ENCODE data around the gene CRAMP1. TPM values are rescaled to one million over a fixed set of nuclear protein-coding genes. Genes with fewer than 3 reads are reported as not detected.

CRAMP1 gene
- total RNA-seq, 6 donors from 2014 or later: 16.3 to 57.6 (median 20.6) TPM

DNA sequence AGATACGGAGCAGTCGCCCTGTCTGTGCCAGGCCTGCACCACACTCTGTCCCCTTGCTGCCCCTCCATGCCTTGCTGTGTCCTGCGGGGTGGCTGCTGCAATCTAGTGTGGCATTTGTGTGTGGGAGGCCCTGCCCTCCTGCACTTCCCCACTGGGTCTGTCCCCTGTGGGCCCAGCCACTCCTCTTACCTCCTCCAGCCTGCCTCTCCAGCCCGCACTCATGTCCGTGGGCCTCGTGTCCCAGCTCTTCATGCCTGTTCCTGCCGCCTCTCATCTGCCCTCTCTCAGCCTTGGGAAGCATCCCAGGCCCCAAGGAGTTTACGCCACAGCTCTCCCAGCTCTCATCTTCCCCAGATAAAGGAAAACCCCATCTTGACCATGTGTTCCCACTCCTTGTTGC is 26.6 kb downstream of the CRAMP1 start:
- no peak overlapping the region for H3K4me3 ChIP-seq
- WGBS, 2 donors: 88 to 96% methylated on average over 6 to 8 of the region's 8 CpGs
- TF ChIP-seq EP300 (IDR thresholded peaks at IDR 0.05): no peak
- TF ChIP-seq POLR2AphosphoS5 (IDR thresholded peaks at IDR 0.05): no peak
- no peak for TF ChIP-seq POLR2A (IDR thresholded peaks at IDR 0.05)
- TF ChIP-seq, protein P1, sequence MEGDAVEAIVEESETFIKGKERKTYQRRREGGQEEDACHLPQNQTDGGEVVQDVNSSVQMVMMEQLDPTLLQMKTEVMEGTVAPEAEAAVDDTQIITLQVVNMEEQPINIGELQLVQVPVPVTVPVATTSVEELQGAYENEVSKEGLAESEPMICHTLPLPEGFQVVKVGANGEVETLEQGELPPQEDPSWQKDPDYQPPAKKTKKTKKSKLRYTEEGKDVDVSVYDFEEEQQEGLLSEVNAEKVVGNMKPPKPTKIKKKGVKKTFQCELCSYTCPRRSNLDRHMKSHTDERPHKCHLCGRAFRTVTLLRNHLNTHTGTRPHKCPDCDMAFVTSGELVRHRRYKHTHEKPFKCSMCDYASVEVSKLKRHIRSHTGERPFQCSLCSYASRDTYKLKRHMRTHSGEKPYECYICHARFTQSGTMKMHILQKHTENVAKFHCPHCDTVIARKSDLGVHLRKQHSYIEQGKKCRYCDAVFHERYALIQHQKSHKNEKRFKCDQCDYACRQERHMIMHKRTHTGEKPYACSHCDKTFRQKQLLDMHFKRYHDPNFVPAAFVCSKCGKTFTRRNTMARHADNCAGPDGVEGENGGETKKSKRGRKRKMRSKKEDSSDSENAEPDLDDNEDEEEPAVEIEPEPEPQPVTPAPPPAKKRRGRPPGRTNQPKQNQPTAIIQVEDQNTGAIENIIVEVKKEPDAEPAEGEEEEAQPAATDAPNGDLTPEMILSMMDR (IDR thresholded peaks at IDR 0.05): no peak
- DNase-seq (no peak), ATAC-seq (ENCODE audit: low FRiP score in 2 of 2) (no peak)
- H3K4me1 ChIP-seq: peaks cover 0 to 17% (median 0%) of the 10 kb centered on the region in 4 donors
- no peak overlapping the region for H3K27ac ChIP-seq
- H3K27me3 ChIP-seq: no peaks in the 10 kb centered on the region
- no peaks in the 10 kb centered on the region for H3K9me3 ChIP-seq
- peaks cover 31 to 95% (median 77%) of the 10 kb centered on the region in 4 donors for H3K36me3 ChIP-seq

DNA sequence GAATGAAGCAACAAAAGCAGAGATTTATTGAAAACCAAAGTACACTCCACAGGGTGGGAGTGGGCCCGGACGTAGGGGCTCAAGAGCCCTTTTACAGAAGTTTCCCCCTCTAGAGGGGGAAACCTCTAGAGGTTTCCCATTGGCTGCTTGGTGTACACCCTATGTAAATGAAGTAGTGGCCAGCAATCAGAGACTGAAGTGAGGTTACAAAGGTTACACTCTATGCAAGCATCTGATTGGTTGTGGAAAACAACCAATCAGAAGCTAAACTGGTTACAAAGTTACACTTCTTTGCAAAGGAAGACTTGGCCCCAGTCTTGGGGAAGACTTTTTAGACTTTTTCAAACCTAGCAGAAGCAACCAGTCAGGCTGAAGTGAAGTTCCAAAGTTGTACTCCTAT is 27.1 kb downstream of the CRAMP1 start:
- ATAC-seq (ENCODE audit: low FRiP score in 2 of 2) (no peak), DNase-seq (no peak)
- TF ChIP-seq POLR2AphosphoS5 (IDR thresholded peaks at IDR 0.05): no peak
- TF ChIP-seq POLR2A (IDR thresholded peaks at IDR 0.05): no peak
- no peak for TF ChIP-seq EP300 (IDR thresholded peaks at IDR 0.05)
- TF ChIP-seq, protein P1 (IDR thresholded peaks at IDR 0.05): no peak
- H3K4me1 ChIP-seq: peaks cover 0 to 17% (median 0%) of the 10 kb centered on the region in 4 donors
- 82 to 87% methylated on average over 2 of the region's 2 CpGs for WGBS, 2 donors
- no peaks in the 10 kb centered on the region for H3K27me3 ChIP-seq
- no peaks in the 10 kb centered on the region for H3K9me3 ChIP-seq
- H3K4me3 ChIP-seq: no peak overlapping the region
- H3K27ac ChIP-seq: peak overlapping the region in 1 of 4 donors; percentile 11
- H3K36me3 ChIP-seq: peaks cover 28 to 95% (median 77%) of the 10 kb centered on the region in 4 donors

DNA sequence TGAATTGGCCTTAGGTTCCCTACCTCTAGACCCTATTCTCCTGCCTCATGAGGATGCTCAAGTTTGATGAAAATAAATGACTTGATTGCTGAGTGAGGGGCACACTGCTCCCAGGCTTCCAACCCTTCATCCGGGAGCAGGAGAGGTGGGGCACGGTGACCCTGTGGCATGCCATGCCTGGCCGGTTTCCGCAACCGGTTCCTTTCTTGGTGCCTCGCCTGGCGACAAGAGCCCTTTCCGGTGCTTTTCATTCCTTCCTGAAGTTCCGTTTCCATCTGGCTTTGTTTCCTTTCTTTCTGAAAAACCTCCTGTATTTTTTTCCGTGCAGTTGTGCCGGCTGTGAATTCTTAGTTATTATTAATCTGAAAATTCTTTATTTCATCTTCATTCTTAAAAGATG is 27.7 kb downstream of the CRAMP1 start:
- Histone ChIP-seq H3K4me1 (peaks cover 0 to 17% (median 0%) of the 10 kb centered on the region in 4 donors), H3K9me3 (no peaks in the 10 kb centered on the region), H3K4me3 (no peak overlapping the region), H3K27ac (peak overlapping the region in 1 of 4 donors; percentile 40), H3K27me3 (no peaks in the 10 kb centered on the region), H3K36me3 (peaks cover 28 to 94% (median 73%) of the 10 kb centered on the region in 4 donors)
- DNase-seq (no peak), ATAC-seq (ENCODE audit: low FRiP score in 2 of 2) (no peak)
- TF ChIP-seq, protein P1 (IDR thresholded peaks at IDR 0.05): no peak
- TF ChIP-seq POLR2A (IDR thresholded peaks at IDR 0.05): no peak
- no peak for TF ChIP-seq POLR2AphosphoS5 (IDR thresholded peaks at IDR 0.05)
- TF ChIP-seq EP300 (IDR thresholded peaks at IDR 0.05): no peak
- 66 to 68% methylated on average over 11 of the region's 11 CpGs for WGBS, 2 donors

DNA sequence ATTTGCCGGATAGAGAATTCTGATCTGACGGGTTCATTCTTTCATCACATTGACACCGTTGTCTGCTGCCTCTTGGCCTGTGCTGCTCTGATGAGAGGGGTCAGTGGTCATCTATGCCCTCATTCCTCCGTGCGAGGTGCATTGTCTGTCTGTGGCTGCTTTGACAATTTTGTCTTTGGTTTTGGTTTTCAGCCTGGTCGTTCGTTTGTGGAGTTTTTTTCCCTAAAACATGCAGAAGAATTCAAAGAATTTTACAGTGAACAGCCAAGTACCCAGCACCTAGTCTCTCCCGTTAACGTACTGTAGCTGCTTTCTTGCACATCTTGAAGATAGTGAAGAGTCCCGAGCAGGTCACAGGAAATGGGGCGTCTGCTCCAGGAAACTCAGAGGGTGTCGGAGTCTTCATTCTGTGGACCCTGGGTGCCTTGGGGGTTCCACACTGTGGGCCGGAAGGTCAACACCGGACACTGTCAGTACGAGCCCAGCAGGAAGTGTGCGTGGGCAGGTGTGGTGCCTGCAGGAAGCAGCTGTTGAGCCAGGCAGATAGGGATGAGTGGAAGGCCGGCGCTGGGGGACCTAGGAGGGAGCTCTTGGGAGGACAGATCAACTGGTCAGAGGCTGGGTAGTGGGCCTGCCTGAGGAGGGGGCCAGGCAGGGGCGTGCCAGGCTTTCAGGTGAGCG is 28.2 kb downstream of the CRAMP1 start:
- WGBS, 2 donors: 59 to 65% methylated on average over 13 to 19 of the region's 20 CpGs
- DNase-seq (no peak), ATAC-seq (ENCODE audit: low FRiP score in 2 of 2) (no peak)
- TF ChIP-seq POLR2A (IDR thresholded peaks at IDR 0.05) (no peak), POLR2AphosphoS5 (IDR thresholded peaks at IDR 0.05) (no peak), EP300 (IDR thresholded peaks at IDR 0.05) (no peak)
- TF ChIP-seq, protein P1 (IDR thresholded peaks at IDR 0.05): no peak
- Histone ChIP-seq H3K36me3 (peaks cover 28 to 94% (median 73%) of the 10 kb centered on the region in 4 donors), H3K27ac (peak overlapping the region in 3 of 4 donors; percentile 24 to 59 (median 40)), H3K9me3 (no peaks in the 10 kb centered on the region), H3K4me1 (peaks cover 0 to 17% (median 0%) of the 10 kb centered on the region in 4 donors), H3K4me3 (no peak overlapping the region), H3K27me3 (no peaks in the 10 kb centered on the region)
